GM18858 (cell line): ENCODE data around the gene PHEX.

Experiments
- ATAC-seq: cut with Tn5 transposase; IDR thresholded peaks from one replicate; pipeline ENCODE4 v1.9.1; 2021; ENCODE audit not compliant: unreplicated experiment

The PHEX gene

GRCh38 chrX:22097012-22097694 lies 65.0 kb downstream of the PHEX start:
- ATAC-seq, result no peak

DNA sequence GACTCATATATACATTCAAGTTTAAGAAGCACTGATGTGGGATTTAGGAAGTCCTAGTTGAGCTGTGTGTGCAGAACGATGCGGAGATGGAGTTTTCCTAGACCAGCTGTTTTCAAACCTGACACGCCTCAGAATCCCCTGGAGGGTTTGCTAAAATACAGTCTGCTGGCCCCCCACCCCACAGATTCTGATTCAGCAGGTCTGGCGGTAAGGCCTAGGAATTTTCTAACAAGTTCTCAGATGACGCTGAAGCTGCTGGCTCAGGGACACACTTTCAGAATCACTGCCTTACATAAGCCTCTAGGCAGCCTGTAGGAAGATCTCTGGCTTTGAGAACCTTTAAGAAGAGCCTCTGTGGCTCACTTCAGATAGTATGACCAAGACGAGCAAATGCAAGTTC lies 73.1 kb downstream of the PHEX start:
- ATAC-seq, result no peak

- ATAC-seq, result no peak
These were observed 73.8 kb downstream of the PHEX start for GRCh38 chrX:22105971-22106370.

GRCh38 chrX:22109442-22109841 lies 77.3 kb downstream of the PHEX start:
- ATAC-seq, result no peak

GRCh38 chrX:22110729-22111494 lies 78.8 kb downstream of the PHEX start:
- ATAC-seq, result no peak

GRCh38 chrX:22116605-22117546 lies 84.8 kb downstream of the PHEX start:
- ATAC-seq, result no peak

DNA sequence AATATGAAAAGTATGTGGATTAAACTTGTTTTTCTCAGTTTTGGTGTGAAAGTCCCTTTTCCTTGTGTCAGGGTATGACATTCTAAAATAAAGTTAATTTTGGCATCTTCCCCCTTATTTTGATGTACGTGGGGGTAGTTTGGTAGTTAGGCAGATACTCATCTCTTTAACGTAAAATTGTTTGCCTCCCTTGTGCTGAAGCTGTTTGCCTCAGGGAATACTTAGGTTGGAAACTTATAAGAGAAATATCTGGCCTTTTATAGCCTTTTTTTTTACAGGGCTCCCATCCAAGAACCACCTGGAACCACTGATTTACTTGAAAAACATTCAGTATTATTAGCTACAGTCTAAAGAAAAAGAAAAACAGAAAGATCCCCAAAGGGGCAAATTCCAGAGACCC lies 85.5 kb downstream of the PHEX start:
- no peak for ATAC-seq

- ATAC-seq, result no peak
These were observed 86.2 kb downstream of the PHEX start for GRCh38 chrX:22118161-22118830.

GRCh38 chrX:22121161-22121560 lies 89.0 kb downstream of the PHEX start:
- ATAC-seq, result no peak

DNA sequence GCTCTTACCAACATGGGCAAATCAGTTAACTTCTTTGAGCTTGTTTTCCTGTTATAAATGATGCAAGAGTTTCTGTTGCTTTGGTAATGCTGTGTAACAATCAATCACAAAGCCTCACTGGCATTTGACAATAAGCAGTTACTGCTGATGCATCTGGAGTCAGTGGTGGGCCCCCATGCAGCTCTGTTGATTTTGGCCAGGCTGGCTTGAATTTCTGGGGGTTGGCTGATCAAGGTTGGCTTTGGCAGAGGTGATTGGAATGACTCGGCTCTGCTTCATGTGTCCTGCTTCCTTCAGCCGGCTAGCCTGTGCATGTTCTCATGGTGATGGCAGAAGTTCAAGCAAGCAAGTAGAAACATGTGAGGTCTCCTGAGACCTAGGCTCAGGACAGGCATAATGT lies 90.4 kb downstream of the PHEX start:
- no peak for ATAC-seq

DNA sequence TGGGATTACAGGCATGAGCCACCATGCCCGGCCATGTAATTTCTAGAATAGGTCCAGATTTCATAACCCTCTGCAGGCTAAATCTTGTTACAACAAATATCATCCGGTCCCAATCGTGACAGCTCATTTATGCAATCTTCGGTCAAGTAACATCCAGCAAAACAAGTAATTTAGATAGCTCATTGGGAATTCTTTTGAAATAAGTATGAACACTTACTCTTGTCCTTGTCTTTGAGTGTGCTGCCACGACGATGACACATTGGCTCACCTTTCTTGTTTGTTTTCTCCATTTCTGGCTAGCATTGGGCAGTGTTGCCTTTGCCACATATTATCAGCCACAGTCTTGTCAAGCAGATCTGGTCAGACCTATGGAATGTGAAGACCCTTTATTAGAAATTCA lies 92.0 kb downstream of the PHEX start:
- ATAC-seq, result no peak

DNA sequence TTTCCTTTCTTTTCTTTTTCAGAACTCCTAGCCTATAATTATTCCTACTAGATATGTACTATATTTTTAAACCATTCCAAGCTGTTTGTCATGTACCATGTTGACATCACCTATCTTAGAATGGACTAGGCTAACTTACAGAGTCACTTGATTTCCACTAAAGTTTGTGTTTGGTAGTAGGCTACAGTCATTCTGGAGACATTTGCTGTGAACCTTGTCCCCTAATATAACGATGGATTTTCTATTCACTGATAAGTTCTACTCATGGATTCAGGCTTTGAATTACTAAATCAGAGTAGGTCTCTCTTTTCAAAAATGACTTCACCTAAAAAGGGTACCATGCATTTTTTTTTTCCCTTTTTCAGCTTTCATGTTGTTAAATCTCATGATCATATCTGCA lies 93.4 kb downstream of the PHEX start:
- ATAC-seq, result no peak

DNA sequence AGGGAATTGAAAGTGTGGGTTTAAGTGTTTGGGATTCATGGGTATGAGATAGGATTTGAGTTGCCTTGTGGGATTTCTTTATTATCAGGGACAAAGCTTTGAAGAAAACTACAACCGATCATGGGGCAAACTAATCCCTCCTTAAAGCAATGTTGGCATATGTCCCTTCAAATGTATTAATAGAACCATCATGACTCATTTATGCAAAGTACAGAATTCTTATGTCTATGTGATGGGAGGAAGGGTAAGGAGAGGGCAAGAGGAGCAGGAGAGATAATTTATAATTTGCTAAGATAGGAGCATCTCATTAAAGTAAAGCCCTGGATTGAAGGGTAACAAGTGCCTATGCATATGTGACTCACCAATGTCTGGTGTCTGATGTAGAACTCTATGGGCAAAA lies 94.2 kb downstream of the PHEX start:
- no peak for ATAC-seq

DNA sequence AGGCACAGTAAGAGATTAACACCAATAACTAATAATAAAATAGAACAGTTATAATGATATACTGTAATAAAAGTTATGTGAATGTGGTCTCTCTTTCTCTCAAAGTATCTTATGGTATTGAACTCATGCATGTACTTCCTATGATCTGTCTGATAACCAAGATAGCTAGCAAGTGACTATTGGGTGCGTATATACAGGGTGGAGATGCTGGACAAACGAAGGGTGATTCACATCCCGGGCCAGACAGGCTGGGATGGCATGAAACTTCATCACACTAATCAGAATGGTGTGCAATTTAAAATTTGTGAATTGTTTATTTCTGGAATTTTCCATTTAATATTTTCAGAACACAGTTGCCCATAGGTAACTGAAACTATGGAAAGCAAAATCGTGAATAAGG lies 96.8 kb downstream of the PHEX start:
- ATAC-seq, result no peak

GRCh38 chrX:22134681-22135080 lies 102.6 kb downstream of the PHEX start:
- ATAC-seq, result no peak

GRCh38 chrX:22135171-22135711 lies 103.1 kb downstream of the PHEX start:
- no peak for ATAC-seq

GRCh38 chrX:22135994-22136684 lies 104.0 kb downstream of the PHEX start:
- no peak for ATAC-seq

DNA sequence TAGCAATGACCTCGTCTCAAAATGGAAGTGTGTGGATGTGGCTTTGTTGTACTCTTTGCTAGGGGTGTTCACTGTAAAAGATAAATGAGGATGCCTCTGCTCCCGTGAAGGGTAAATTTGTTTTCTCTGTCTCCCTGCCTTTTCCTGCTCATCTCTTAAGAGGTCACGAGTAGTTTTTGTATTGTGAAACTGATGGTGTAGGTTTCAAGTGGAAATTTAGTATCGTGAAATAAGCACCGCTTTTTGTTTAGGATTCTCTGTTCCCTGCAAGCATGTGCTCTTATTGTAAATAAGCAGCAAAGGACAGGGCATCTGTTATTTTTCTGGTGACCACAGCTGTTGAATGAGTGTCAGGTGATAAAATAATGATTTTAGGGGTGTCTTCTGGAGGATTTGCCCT lies 104.6 kb downstream of the PHEX start:
- no peak for ATAC-seq

GRCh38 chrX:22139822-22140221 lies 107.7 kb downstream of the PHEX start:
- ATAC-seq, result no peak

GRCh38 chrX:22141047-22141730 lies 109.1 kb downstream of the PHEX start:
- ATAC-seq, result no peak
